GM23248 (cell line): ENCODE measurements around the gene PRUNE2.

Experiments
- EZH2 ChIP-seq: fragments of 200-600 bp; sonication (generic); IDR thresholded peaks from 2 replicates; pipeline ENCODE4 v1.6.1; 2018; ENCODE audit warnings: antibody characterized with exemption, mild to moderate bottlenecking; ENCODE audit not compliant: insufficient read depth, poor library complexity, severe bottlenecking
- EZH2phosphoT487 ChIP-seq: fragments of 200-600 bp; sonication (generic); IDR thresholded peaks from 2 replicates; pipeline ENCODE4 v1.6.1; 2018; ENCODE audit warnings: antibody characterized with exemption, moderate library complexity, mild to moderate bottlenecking, low read depth; ENCODE audit not compliant: insufficient read depth

GRCh38 chr9:76913467-76913866 is 7.6 kb upstream of the PRUNE2 start:
- TF ChIP-seq EZH2 (no peak), EZH2phosphoT487 (no peak)
